A673 (cell line): ENCODE data around the gene PDLIM1. TPM values are rescaled to one million over a fixed set of nuclear protein-coding genes. Genes with fewer than 3 reads are reported as not detected.

Source experiments
- BruUV-seq: library from RNA; stranded (reverse); fragments of 400-500 nt; replicated peaks from 2 replicates; lab custom pipeline; 2021; lab: Mats Ljungman, UMichigan
- CTCF ChIA-PET: fragments of 300-600 bp; sonication (Branson Sonifier 250); formaldehyde crosslinking; loops from one replicate; lab custom pipeline; 2022; ENCODE audit warnings: antibody characterized with exemption; lab: Charles Lee
- POLR2A ChIA-PET: fragments of 300-600 bp; sonication (Branson Sonifier 250); formaldehyde crosslinking; loops from one replicate; lab custom pipeline; 2022; ENCODE audit warnings: antibody characterized with exemption; ENCODE audit not compliant: low non-redundant PET; lab: Charles Lee
- DNase-seq: peaks from one replicate; pipeline ENCODE4 v3.0.0-alpha.2; 2015; ENCODE audit warnings: low spot score
- H3K27ac ChIP-seq: fragments of 200-600 bp; sonication (generic); 2 replicates; pipeline ENCODE4 v1.5.1; 2016; ENCODE audit warnings: mixed run types, low read depth, mild to moderate bottlenecking, mixed read lengths, antibody characterized with exemption, low read length; ENCODE audit not compliant: poor library complexity, severe bottlenecking
- H3K27me3 ChIP-seq: fragments of 200-600 bp; sonication (generic); replicated peaks from 2 replicates; pipeline ENCODE4 v1.6.1; 2017; ENCODE audit warnings: mixed run types, low read depth, mild to moderate bottlenecking, mixed read lengths, antibody characterized with exemption, low read length; ENCODE audit not compliant: insufficient read depth, poor library complexity
- H3K36me3 ChIP-seq: fragments of 200-600 bp; sonication (generic); 2 replicates; pipeline ENCODE4 v1.6.1; 2016; ENCODE audit warnings: mixed run types, mild to moderate bottlenecking, mixed read lengths, antibody characterized with exemption, low read length; ENCODE audit not compliant: insufficient read depth, poor library complexity, severe bottlenecking
- H3K4me1 ChIP-seq: fragments of 200-600 bp; sonication (generic); 2 replicates; pipeline ENCODE4 v1.6.1; 2017; ENCODE audit warnings: mixed run types, mild to moderate bottlenecking, mixed read lengths, antibody characterized with exemption, low read length; ENCODE audit not compliant: insufficient read depth, poor library complexity, severe bottlenecking
- H3K4me3 ChIP-seq: fragments of 200-600 bp; sonication (generic); 2 replicates; pipeline ENCODE4 v1.5.1; 2016; ENCODE audit warnings: low read depth, mixed run types, mild to moderate bottlenecking, mixed read lengths, low read length; ENCODE audit not compliant: poor library complexity, severe bottlenecking
- H3K9me3 ChIP-seq: fragments of 200-600 bp; sonication (generic); 2 replicates; pipeline ENCODE4 v1.6.1; 2016; ENCODE audit warnings: mixed run types, low read depth, mild to moderate bottlenecking, mixed read lengths, antibody characterized with exemption, low read length; ENCODE audit not compliant: poor library complexity, severe bottlenecking
- EZH2 ChIP-seq: fragments of 200-600 bp; sonication (generic); IDR thresholded peaks from 2 replicates; pipeline ENCODE4 v1.6.1; 2017; ENCODE audit warnings: borderline replicate concordance, low read depth, mild to moderate bottlenecking, mixed read lengths, antibody characterized with exemption, low read length; ENCODE audit not compliant: poor library complexity, severe bottlenecking
- intact Hi-C: fragments of 100-400 bp; cut with micrococcal nuclease; formaldehyde crosslinking; loops from one replicate; pipeline ENCODE4 v1.10.0; 2022; ENCODE audit not compliant: unreplicated experiment
- total RNA-seq: library from RNA; stranded (reverse); gene quantifications from 2 replicates; pipeline ENCODE4 v1.2.3, GENCODE V29; 2021
- TF ChIP-seq, protein P1 (sequence below): fragments of 300-800, 200-600 bp; sonication (generic); conservative IDR thresholded peaks from 2 replicates; pipeline ENCODE4 v1.5.1; 2017; ENCODE audit warnings: low read depth, mild to moderate bottlenecking, antibody characterized with exemption, low read length, moderate library complexity, mixed read lengths

The PDLIM1 gene
- total RNA-seq, 1 experiment from 2014 or later: 0.32 TPM

DNA sequence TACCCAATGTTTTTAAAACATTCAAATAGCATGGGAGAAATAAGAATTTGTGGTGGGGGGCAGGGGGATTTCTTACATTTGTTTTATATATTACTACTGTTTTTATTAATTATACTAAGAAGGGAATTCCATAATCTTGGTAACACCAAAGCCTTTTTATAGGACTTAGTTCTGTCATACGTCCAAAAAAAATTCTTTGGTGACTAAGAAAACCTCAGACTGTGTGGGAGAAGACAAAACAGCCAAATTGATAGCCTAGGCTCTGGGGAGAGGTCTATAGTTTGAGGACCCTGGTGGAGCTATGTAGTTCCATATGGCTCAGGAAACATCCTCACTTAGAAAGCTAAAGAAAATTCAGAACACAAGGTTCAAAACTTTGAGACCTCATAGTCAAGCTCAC lies 73.3 kb downstream of the PDLIM1 start:
- intact Hi-C loops: no loop called here

DNA sequence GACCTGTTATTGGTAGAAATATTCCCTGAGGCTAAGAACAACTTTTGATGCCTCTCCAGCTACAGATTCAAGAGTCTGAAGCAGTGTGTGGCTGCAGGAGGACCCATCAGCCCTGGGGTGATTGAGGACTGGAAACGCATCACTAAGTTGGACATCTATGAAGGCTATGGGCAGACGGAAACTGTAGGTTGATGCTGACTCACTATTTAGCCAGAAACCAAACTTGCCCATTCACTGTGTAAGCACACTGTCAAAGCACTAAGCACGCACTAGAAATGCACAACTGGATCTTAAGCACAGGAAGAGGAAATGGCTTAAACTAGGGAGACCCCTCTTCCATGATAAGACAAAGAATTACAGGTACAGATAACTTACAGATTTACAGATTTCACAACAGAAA lies 76.0 kb downstream of the PDLIM1 start:
- CTCF ChIA-PET: no interaction called here
- intact Hi-C loops: no loop called here
- no peak for DNase-seq
- no TSS peak for BruUV-seq
- Histone ChIP-seq H3K9me3 (no peaks in the 10 kb centered on the region), H3K36me3 (no peaks in the 10 kb centered on the region), H3K27me3 (no peaks in the 10 kb centered on the region), H3K4me3 (no peak overlapping the region), H3K4me1 (no peaks in the 10 kb centered on the region), H3K27ac (no peak overlapping the region)
- TF ChIP-seq, protein P1, sequence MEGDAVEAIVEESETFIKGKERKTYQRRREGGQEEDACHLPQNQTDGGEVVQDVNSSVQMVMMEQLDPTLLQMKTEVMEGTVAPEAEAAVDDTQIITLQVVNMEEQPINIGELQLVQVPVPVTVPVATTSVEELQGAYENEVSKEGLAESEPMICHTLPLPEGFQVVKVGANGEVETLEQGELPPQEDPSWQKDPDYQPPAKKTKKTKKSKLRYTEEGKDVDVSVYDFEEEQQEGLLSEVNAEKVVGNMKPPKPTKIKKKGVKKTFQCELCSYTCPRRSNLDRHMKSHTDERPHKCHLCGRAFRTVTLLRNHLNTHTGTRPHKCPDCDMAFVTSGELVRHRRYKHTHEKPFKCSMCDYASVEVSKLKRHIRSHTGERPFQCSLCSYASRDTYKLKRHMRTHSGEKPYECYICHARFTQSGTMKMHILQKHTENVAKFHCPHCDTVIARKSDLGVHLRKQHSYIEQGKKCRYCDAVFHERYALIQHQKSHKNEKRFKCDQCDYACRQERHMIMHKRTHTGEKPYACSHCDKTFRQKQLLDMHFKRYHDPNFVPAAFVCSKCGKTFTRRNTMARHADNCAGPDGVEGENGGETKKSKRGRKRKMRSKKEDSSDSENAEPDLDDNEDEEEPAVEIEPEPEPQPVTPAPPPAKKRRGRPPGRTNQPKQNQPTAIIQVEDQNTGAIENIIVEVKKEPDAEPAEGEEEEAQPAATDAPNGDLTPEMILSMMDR: no peak
- TF ChIP-seq EZH2: no peak
- POLR2A ChIA-PET: no interaction called here

More for the DNA sequence above, 73.3 kb downstream of the PDLIM1 start:
- ChIA-PET CTCF (no interaction called here), POLR2A (no interaction called here)
- no peaks in the 10 kb centered on the region for H3K9me3 ChIP-seq
- no peaks in the 10 kb centered on the region for H3K36me3 ChIP-seq
- no peak overlapping the region for H3K4me3 ChIP-seq
- no peak for DNase-seq
- H3K27me3 ChIP-seq: no peaks in the 10 kb centered on the region
- no peaks in the 10 kb centered on the region for H3K4me1 ChIP-seq
- BruUV-seq: no TSS peak
- H3K27ac ChIP-seq: no peak overlapping the region
- TF ChIP-seq, protein P1: no peak
- no peak for TF ChIP-seq EZH2

DNA sequence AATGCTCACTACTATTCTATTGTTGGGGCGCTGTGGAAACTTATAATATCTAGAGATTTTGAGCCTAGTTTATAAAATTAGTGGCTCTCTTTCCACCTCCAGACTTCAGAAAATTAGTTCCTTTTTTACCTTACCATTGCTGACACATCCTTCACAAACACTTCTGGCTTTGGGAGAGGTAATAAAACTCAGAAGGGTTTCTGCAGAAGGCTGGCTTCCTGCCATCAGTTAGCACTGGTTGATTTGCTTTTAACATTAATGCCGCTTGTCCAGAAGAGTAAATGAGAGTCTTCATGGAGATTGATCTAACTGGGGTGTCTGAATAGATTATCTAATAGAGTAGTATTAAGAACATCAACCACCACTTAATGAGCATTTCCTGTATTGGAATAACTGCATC lies 76.4 kb downstream of the PDLIM1 start:
- no TSS peak for BruUV-seq
- CTCF ChIA-PET: no interaction called here
- intact Hi-C loops: no loop called here
- TF ChIP-seq, protein P1: no peak
- TF ChIP-seq EZH2: no peak
- Histone ChIP-seq H3K4me3 (no peak overlapping the region), H3K4me1 (no peaks in the 10 kb centered on the region), H3K27me3 (no peaks in the 10 kb centered on the region), H3K9me3 (no peaks in the 10 kb centered on the region), H3K27ac (no peak overlapping the region), H3K36me3 (no peaks in the 10 kb centered on the region)
- POLR2A ChIA-PET: no interaction called here
- DNase-seq: no peak
